ENCODE results near the gene ABCD3. TPM values are rescaled to one million over a fixed set of nuclear protein-coding genes. Genes with fewer than 3 reads are reported as not detected.

Gene ABCD3
- total and polyA plus RNA-seq, 2 of the 8 experiments (the other 6 are each of a cell fraction or from before 2014, with no cell fraction given): 6.6 to 29.4 TPM

DNA sequence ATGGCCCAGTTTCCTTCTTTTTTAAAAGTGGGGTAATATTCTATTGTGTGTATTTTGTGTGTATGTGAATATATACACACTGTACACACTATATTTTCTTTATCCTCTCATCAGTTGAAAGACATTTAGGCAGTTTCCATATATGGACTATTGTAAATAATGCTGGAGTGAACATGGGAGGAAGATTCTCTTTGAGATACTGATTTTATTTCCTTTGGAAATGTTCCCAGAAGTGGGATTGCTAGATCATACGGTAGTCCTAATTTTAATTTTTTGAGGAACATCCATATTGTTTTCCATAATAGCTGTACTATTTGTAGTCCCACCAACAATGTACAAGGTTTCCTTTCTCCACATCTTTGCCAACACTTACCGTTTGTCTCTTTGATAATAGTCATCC lies 72.4 kb downstream of the ABCD3 start:
- Histone ChIP-seq H3K23me2 (ENCODE audit: low read depth, low read length) (no peaks in the 10 kb centered on the region), H2BK120ac (replicated peaks; ENCODE audit: low read depth, low read length) (no peak overlapping the region), H3K18ac (ENCODE audit: extremely low read depth, low read length) (no peak overlapping the region), H4K91ac (replicated peaks; ENCODE audit: insufficient read length, low read length) (no peak overlapping the region), H3K9me3 (ENCODE audit: insufficient read depth in 2 of 2, low read depth in 1 of 2, low read length in 1 of 2) (no peaks in the 10 kb centered on the region), H3K79me1 (ENCODE audit: low read depth, low read length) (no peaks in the 10 kb centered on the region), H3K4ac (replicated peaks; ENCODE audit: insufficient read length, low read depth, low read length) (no peak overlapping the region), H3K79me2 (ENCODE audit: control insufficient read depth in 1 of 2, insufficient read depth in 2 of 2, low read length in 2 of 2) (no peaks in the 10 kb centered on the region), H3K23ac (ENCODE audit: insufficient read length) (no peak overlapping the region), H3K14ac (ENCODE audit: insufficient read length) (no peak overlapping the region), H2BK5ac (ENCODE audit: low read depth, low read length) (no peak overlapping the region), H2BK15ac (ENCODE audit: low read length) (no peak overlapping the region), H3K4me1 (replicated peaks in 1 of 4; ENCODE audit: control insufficient read depth in 3 of 4, insufficient read depth in 4 of 4, low read length in 3 of 4) (no peaks in the 10 kb centered on the region), H3K4me3 (ENCODE audit: extremely low read depth in 1 of 4, insufficient read depth in 2 of 4, low read depth in 3 of 4, low read length in 4 of 4) (no peak overlapping the region), H4K8ac (ENCODE audit: extremely low read depth, insufficient read depth, low read length) (no peak overlapping the region), H2BK12ac (ENCODE audit: low read depth, low read length) (no peak overlapping the region), H4K5ac (ENCODE audit: insufficient read length, low read depth, low read length) (no peak overlapping the region), H4K20me1 (replicated peaks in 1 of 2; ENCODE audit: control insufficient read depth in 1 of 2, insufficient read depth in 2 of 2, low read length in 2 of 2) (no peaks in the 10 kb centered on the region), H3K27ac (ENCODE audit: low read depth, low read length) (no peak overlapping the region), H3K4me2 (ENCODE audit: insufficient read depth in 1 of 2, low read depth in 2 of 2, low read length in 2 of 2) (no peak overlapping the region), H3K27me3 (replicated peaks in 1 of 4; ENCODE audit: control insufficient read depth in 3 of 4, extremely low read depth in 1 of 4, insufficient read depth in 3 of 4, low read length in 3 of 4) (no peaks in the 10 kb centered on the region), H3K9ac (replicated peaks in 1 of 4; ENCODE audit: extremely low read depth in 1 of 4, low read depth in 3 of 4, low read length in 3 of 4) (no peak overlapping the region), H2BK20ac (ENCODE audit: low read length) (no peak overlapping the region), H2AFZ (ENCODE audit: low read length) (no peak overlapping the region), H2AK5ac (ENCODE audit: low read depth, low read length) (no peak overlapping the region), H3K36me3 (ENCODE audit: control insufficient read depth in 2 of 4, insufficient read depth in 4 of 4, low read length in 3 of 4) (peaks cover 0 to 11% (median 3%) of the 10 kb centered on the region in 4 experiments; a peak in 3 of 8 replicates), H3K56ac (replicated peaks; ENCODE audit: insufficient read length, low read depth, low read length) (no peak overlapping the region)
- FAIRE-seq (no peak), DNase-seq (ENCODE audit: low read depth in 1 of 2, low spot score in 2 of 2) (no peak)
- POLR2A ChIA-PET (ENCODE audit: partially characterized antibody): no interaction called here
- CTCF ChIA-PET (ENCODE audit: partially characterized antibody): interaction anchor here (1.2 kb wide), 1 partner anchor 9 kb away, joined by 4 read pairs; no protein-coding TSS in a partner anchor
- WGBS, 2 experiments (ENCODE audit: extremely low coverage in 1 of 2, insufficient coverage in 1 of 2, insufficient read length in 1 of 2, insufficient replicate concordance in 2 of 2, low coverage in 1 of 2, low lambda C conversion rate in 2 of 2, missing lambda C conversion rate in 1 of 2): 78% methylated on average over 2 of the region's 2 CpGs; no CpG with 5 or more reads in 1 of the 2 experiments
- TF ChIP-seq PHF8 (conservative IDR thresholded peaks at IDR 0.05; ENCODE audit: low read depth, low read length): no peak
- no peak for TF ChIP-seq EZH2 (IDR thresholded peaks at IDR 0.05; ENCODE audit: low read depth, low read length, severe bottlenecking)
- TF ChIP-seq RNF2 (IDR thresholded peaks at IDR 0.05; ENCODE audit: borderline replicate concordance, low read depth, low read length, missing control alignments, poor library complexity, severe bottlenecking): no peak
- TF ChIP-seq GTF2F1 (IDR thresholded peaks at IDR 0.05; ENCODE audit: borderline replicate concordance, low read depth, low read length): no peak
- TF ChIP-seq SP1 (IDR thresholded peaks at IDR 0.05; ENCODE audit: low read depth, low read length): no peak
- no peak for TF ChIP-seq NRF1 (IDR thresholded peaks at IDR 0.05; ENCODE audit: low read depth, low read length)
- no peak for TF ChIP-seq KDM1A (IDR thresholded peaks at IDR 0.05; ENCODE audit: borderline replicate concordance, low read length)
- TF ChIP-seq, protein P1, sequence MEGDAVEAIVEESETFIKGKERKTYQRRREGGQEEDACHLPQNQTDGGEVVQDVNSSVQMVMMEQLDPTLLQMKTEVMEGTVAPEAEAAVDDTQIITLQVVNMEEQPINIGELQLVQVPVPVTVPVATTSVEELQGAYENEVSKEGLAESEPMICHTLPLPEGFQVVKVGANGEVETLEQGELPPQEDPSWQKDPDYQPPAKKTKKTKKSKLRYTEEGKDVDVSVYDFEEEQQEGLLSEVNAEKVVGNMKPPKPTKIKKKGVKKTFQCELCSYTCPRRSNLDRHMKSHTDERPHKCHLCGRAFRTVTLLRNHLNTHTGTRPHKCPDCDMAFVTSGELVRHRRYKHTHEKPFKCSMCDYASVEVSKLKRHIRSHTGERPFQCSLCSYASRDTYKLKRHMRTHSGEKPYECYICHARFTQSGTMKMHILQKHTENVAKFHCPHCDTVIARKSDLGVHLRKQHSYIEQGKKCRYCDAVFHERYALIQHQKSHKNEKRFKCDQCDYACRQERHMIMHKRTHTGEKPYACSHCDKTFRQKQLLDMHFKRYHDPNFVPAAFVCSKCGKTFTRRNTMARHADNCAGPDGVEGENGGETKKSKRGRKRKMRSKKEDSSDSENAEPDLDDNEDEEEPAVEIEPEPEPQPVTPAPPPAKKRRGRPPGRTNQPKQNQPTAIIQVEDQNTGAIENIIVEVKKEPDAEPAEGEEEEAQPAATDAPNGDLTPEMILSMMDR (IDR thresholded peaks at IDR 0.05; ENCODE audit: control extremely low read depth in 1 of 3, insufficient read depth in 1 of 3, low read depth in 1 of 3, low read length in 3 of 3): no peak
- no peak for TF ChIP-seq RXRA (IDR thresholded peaks at IDR 0.05; ENCODE audit: insufficient read depth, low read depth, low read length)
- TF ChIP-seq, protein P2, sequence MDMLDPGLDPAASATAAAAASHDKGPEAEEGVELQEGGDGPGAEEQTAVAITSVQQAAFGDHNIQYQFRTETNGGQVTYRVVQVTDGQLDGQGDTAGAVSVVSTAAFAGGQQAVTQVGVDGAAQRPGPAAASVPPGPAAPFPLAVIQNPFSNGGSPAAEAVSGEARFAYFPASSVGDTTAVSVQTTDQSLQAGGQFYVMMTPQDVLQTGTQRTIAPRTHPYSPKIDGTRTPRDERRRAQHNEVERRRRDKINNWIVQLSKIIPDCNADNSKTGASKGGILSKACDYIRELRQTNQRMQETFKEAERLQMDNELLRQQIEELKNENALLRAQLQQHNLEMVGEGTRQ (IDR thresholded peaks at IDR 0.05; ENCODE audit: low read length): no peak
